Hepatocyte (in vitro differentiated cells): ENCODE measurements around the gene RFTN1. TPM values are rescaled to one million over a fixed set of nuclear protein-coding genes. Genes with fewer than 3 reads are reported as not detected.

Experiments
- DNase-seq: peaks from one replicate; pipeline ENCODE4 v3.0.0-alpha.2; 2016; ENCODE audit warnings: low spot score
- H2AFZ ChIP-seq: fragments of 200-600 bp; sonication (generic); 2 replicates; pipeline ENCODE4 v1.6.0; 2016; ENCODE audit warnings: antibody characterized with exemption, mild to moderate bottlenecking
- H3K27ac ChIP-seq: fragments of 200-600 bp; sonication (generic); 2 replicates; pipeline ENCODE4 v1.5.1; 2016; ENCODE audit warnings: mild to moderate bottlenecking
- H3K27me3 ChIP-seq: fragments of 200-600 bp; sonication (generic); 2 replicates; pipeline ENCODE4 v1.6.1; 2016
- H3K36me3 ChIP-seq: fragments of 200-600 bp; sonication (generic); replicated peaks from 2 replicates; pipeline ENCODE4 v1.5.1; 2016; ENCODE audit warnings: low read depth; ENCODE audit not compliant: insufficient read depth
- H3K4me1 ChIP-seq: fragments of 200-600 bp; sonication (generic); 2 replicates; pipeline ENCODE4 v1.5.1; 2016; ENCODE audit warnings: mild to moderate bottlenecking, moderate library complexity; ENCODE audit not compliant: insufficient read depth
- H3K4me2 ChIP-seq: fragments of 200-600 bp; sonication (generic); 2 replicates; pipeline ENCODE4 v1.6.0; 2016
- H3K4me3 ChIP-seq: fragments of 200-600 bp; sonication (generic); 2 replicates; pipeline ENCODE4 v1.5.1; 2016; ENCODE audit warnings: mild to moderate bottlenecking
- H3K79me2 ChIP-seq: fragments of 200-600 bp; sonication (generic); 2 replicates; pipeline ENCODE4 v1.6.0; 2017; ENCODE audit warnings: mild to moderate bottlenecking
- H3K9me2 ChIP-seq: fragments of 200-600 bp; sonication (generic); replicated peaks from 2 replicates; pipeline ENCODE4 v1.6.0; 2017; ENCODE audit warnings: mild to moderate bottlenecking; ENCODE audit not compliant: insufficient read depth
- H3K9me3 ChIP-seq: fragments of 200-600 bp; sonication (generic); 2 replicates; pipeline ENCODE4 v1.5.1; 2016; ENCODE audit warnings: low read depth, mild to moderate bottlenecking
- H4K20me1 ChIP-seq: fragments of 200-600 bp; sonication (generic); 2 replicates; pipeline ENCODE4 v1.6.0; 2016; ENCODE audit warnings: mild to moderate bottlenecking; ENCODE audit not compliant: insufficient read depth, poor library complexity, severe bottlenecking
- CTCF ChIP-seq: fragments of 200-600 bp; sonication (generic); IDR thresholded peaks from 2 replicates; pipeline ENCODE4 v1.5.1; 2016; ENCODE audit warnings: antibody characterized with exemption, mild to moderate bottlenecking; ENCODE audit not compliant: poor library complexity
- EZH2 ChIP-seq: fragments of 200-600 bp; sonication (generic); IDR thresholded peaks from 2 replicates; pipeline ENCODE4 v1.6.1; 2016; ENCODE audit warnings: antibody characterized with exemption, mild to moderate bottlenecking, borderline replicate concordance
- EZH2phosphoT487 ChIP-seq: fragments of 200-600 bp; sonication (generic); IDR thresholded peaks from one replicate; pipeline ENCODE4 v1.6.1; 2018; ENCODE audit warnings: antibody characterized with exemption, mild to moderate bottlenecking, low read depth, moderate library complexity; ENCODE audit not compliant: unreplicated experiment, severe bottlenecking
- WGBS: methylation state at CpG from one replicate; pipeline ENCODE4 v1.1.6; 2016; ENCODE audit warnings: low lambda C conversion rate; ENCODE audit errors: missing lambda C conversion rate; 5-methylcytosine and 5-hydroxymethylcytosine counted together
- polyA plus RNA-seq: library from polyadenylated mRNA; unstranded; fragments of >200 nt; fragmentation: Nextera tagmentation; extraction: Ambion mirVana; gene quantifications from 2 replicates; pipeline ENCODE4 v1.2.1, GENCODE V29; 2016
- total RNA-seq: library from RNA; depleted of rRNA; stranded (reverse); fragments of >200 nt; gene quantifications from 2 replicates; pipeline ENCODE4 v1.2.3, GENCODE V29; 2014

The RFTN1 gene
- total and polyA plus RNA-seq, 2 experiments from 2014 or later = 10.0 to 14.9 TPM

DNA sequence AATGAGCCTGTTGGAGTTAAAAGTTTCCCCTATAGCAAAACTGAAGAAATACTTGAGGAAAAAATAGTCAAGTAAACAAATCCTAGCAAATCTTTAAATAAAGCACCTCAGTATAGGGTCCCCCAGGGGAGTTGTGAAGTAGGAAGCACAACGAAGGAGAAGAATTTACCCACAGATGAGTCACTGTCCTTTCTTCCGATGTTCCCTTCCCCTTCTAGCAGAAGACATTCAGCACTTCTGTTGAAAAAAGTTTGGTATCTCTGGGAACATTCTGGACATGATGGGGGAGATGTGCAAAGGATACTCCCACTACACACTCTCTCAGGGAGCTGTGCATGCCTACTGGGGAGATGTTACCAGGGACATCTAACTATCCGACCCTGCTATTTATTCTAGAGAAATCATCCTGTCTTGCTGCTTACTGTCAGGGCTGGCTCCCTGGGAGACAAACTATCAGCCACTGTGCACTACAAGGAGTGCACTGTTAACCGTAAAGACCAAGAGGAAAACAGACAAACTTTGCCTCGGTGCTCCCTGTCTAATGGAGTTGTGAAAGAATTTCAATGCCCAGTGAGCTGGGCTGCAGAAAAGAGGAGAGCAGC is 93.8 kb downstream of the RFTN1 start:
- WGBS = 56% methylated on average over 5 of the region's 5 CpGs
- no peak overlapping the region for H3K27ac ChIP-seq
- no peak overlapping the region for H3K4me2 ChIP-seq
- no peaks in the 10 kb centered on the region for H3K4me1 ChIP-seq
- no peak overlapping the region for H3K4me3 ChIP-seq
- TF ChIP-seq EZH2phosphoT487 = no peak
- no peak for TF ChIP-seq CTCF
- TF ChIP-seq EZH2 = no peak
- H4K20me1 ChIP-seq = no peaks in the 10 kb centered on the region
- DNase-seq = no peak
- no peaks in the 10 kb centered on the region for H3K9me2 ChIP-seq
- no peaks in the 10 kb centered on the region for H3K9me3 ChIP-seq
- H3K79me2 ChIP-seq = no peaks in the 10 kb centered on the region
- H2AFZ ChIP-seq = no peak overlapping the region
- H3K36me3 ChIP-seq = no peaks in the 10 kb centered on the region
- H3K27me3 ChIP-seq = no peaks in the 10 kb centered on the region

- no peak overlapping the region for H3K27ac ChIP-seq
These were observed 95.4 kb downstream of the RFTN1 start for GRCh38 chr3:16417945-16418739.

DNA sequence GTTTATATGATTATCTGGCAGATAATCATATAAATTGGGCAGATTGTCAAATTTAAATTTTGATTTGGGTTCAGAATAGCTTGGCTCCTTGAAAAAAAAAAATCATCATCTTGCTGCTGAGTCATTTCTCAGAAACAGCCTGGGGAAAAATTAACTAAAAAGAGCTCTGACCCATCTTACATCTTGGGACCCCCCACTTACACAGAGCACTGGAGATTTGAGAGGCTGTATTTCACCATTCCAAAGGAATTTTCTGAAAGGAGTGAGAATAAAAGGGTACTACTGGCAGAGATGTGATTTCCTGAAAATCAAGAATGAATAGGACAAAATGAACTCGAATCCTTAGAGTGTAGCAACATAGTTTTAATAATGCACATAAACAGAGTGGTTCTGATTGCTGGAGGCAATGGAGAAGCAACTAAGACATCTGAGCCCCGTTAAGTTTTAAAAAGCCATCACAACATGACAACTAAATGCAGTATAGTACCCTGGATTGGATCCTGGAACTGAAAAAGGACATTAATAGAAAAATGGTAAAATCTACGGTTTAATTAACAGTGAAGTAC is 97.5 kb downstream of the RFTN1 start:
- H3K79me2 ChIP-seq = no peaks in the 10 kb centered on the region
- TF ChIP-seq EZH2phosphoT487 (no peak), CTCF (no peak), EZH2 (no peak)
- H3K9me2 ChIP-seq = no peaks in the 10 kb centered on the region
- H3K36me3 ChIP-seq = no peaks in the 10 kb centered on the region
- H3K27me3 ChIP-seq = no peaks in the 10 kb centered on the region
- WGBS = 66% methylated on average over 3 of the region's 3 CpGs
- H4K20me1 ChIP-seq = no peaks in the 10 kb centered on the region
- no peak overlapping the region for H3K4me2 ChIP-seq
- H2AFZ ChIP-seq = no peak overlapping the region
- H3K9me3 ChIP-seq = no peaks in the 10 kb centered on the region
- no peaks in the 10 kb centered on the region for H3K4me1 ChIP-seq
- no peak overlapping the region for H3K27ac ChIP-seq
- no peak overlapping the region for H3K4me3 ChIP-seq
- DNase-seq = no peak

More at GRCh38 chr3:16417945-16418739, 95.4 kb downstream of the RFTN1 start:
- Histone ChIP-seq H3K79me2 (no peaks in the 10 kb centered on the region), H3K4me3 (no peak overlapping the region), H3K4me2 (no peak overlapping the region), H4K20me1 (no peaks in the 10 kb centered on the region), H2AFZ (no peak overlapping the region), H3K9me2 (no peaks in the 10 kb centered on the region), H3K36me3 (no peaks in the 10 kb centered on the region), H3K4me1 (no peaks in the 10 kb centered on the region), H3K27me3 (no peaks in the 10 kb centered on the region), H3K9me3 (no peaks in the 10 kb centered on the region)
- 83% methylated on average over 5 of the region's 5 CpGs for WGBS
- TF ChIP-seq EZH2 (no peak), EZH2phosphoT487 (no peak), CTCF (no peak)
- DNase-seq = no peak
